ENCODE measurements around the gene LPCAT1. TPM values are rescaled to one million over a fixed set of nuclear protein-coding genes. Genes with fewer than 3 reads are reported as not detected.

Gene LPCAT1
- total RNA-seq, 1 donor from 2014 or later: 475 TPM

GRCh38 chr5:1565737-1566734 lies 42.3 kb upstream of the LPCAT1 start:
- no peaks in the 10 kb centered on the region for H3K27me3 ChIP-seq (ENCODE audit: low read depth)
- no peaks in the 10 kb centered on the region for H3K9me3 ChIP-seq
- DNase-seq (no peak), ATAC-seq (no peak)
- no peaks in the 10 kb centered on the region for H3K36me3 ChIP-seq
- peaks cover 33% of the 10 kb centered on the region for H3K4me1 ChIP-seq
- intact Hi-C loops (cut with DNase I): no loop called here
- no peak for TF ChIP-seq CTCF (IDR thresholded peaks at IDR 0.05)
- no peak overlapping the region for H3K27ac ChIP-seq
- no peak overlapping the region for H3K4me3 ChIP-seq

- no peak for TF ChIP-seq CTCF (IDR thresholded peaks at IDR 0.05)
- DNase-seq (no peak), ATAC-seq (no peak)
- Histone ChIP-seq H3K4me1 (peaks cover 33% of the 10 kb centered on the region), H3K9me3 (no peaks in the 10 kb centered on the region), H3K27me3 (ENCODE audit: low read depth) (no peaks in the 10 kb centered on the region), H3K27ac (no peak overlapping the region), H3K4me3 (no peak overlapping the region), H3K36me3 (no peaks in the 10 kb centered on the region)
- intact Hi-C loops (cut with DNase I): no loop called here
Observed at GRCh38 chr5:1564824-1565736, 41.3 kb upstream of the LPCAT1 start.

GRCh38 chr5:1564182-1564748 lies 40.5 kb upstream of the LPCAT1 start:
- H3K4me3 ChIP-seq: no peak overlapping the region
- intact Hi-C loops (cut with DNase I): no loop called here
- ATAC-seq (peak; percentile 82 to 84), DNase-seq (peak; percentile 72)
- H3K36me3 ChIP-seq: no peaks in the 10 kb centered on the region
- H3K27me3 ChIP-seq (ENCODE audit: low read depth): no peaks in the 10 kb centered on the region
- no peak overlapping the region for H3K27ac ChIP-seq
- no peaks in the 10 kb centered on the region for H3K9me3 ChIP-seq
- TF ChIP-seq CTCF (IDR thresholded peaks at IDR 0.05): no peak
- H3K4me1 ChIP-seq: peaks cover 33% of the 10 kb centered on the region

- Histone ChIP-seq H3K27me3 (ENCODE audit: low read depth) (no peaks in the 10 kb centered on the region), H3K9me3 (no peaks in the 10 kb centered on the region), H3K4me1 (peaks cover 27% of the 10 kb centered on the region), H3K27ac (no peak overlapping the region), H3K36me3 (no peaks in the 10 kb centered on the region), H3K4me3 (no peak overlapping the region)
- TF ChIP-seq CTCF (IDR thresholded peaks at IDR 0.05): no peak
- DNase-seq (no peak), ATAC-seq (no peak)
- intact Hi-C loops (cut with DNase I): no loop called here
Observed at GRCh38 chr5:1563617-1564181, 39.9 kb upstream of the LPCAT1 start.

- no peaks in the 10 kb centered on the region for H3K9me3 ChIP-seq
- H3K4me1 ChIP-seq: peaks cover 21% of the 10 kb centered on the region
- H3K27me3 ChIP-seq (ENCODE audit: low read depth): no peaks in the 10 kb centered on the region
- H3K27ac ChIP-seq: no peak overlapping the region
- TF ChIP-seq CTCF (IDR thresholded peaks at IDR 0.05): no peak
- H3K36me3 ChIP-seq: no peaks in the 10 kb centered on the region
- H3K4me3 ChIP-seq: no peak overlapping the region
- DNase-seq (no peak), ATAC-seq (no peak)
- intact Hi-C loops (cut with DNase I): no loop called here
Observed at GRCh38 chr5:1563051-1563461, 39.3 kb upstream of the LPCAT1 start.

Data from lower lobe of right lung (tissue), 2 donors.